DOHH2 (cell line): ENCODE data around the gene CFAP221.

ENCODE experiments used
- EZH2phosphoT487 ChIP-seq: fragments of 200-600 bp; sonication (generic); IDR thresholded peaks from 2 replicates; pipeline ENCODE4 v1.6.1; 2017; ENCODE audit warnings: borderline replicate concordance, mild to moderate bottlenecking, antibody characterized with exemption, low read length, moderate library complexity, mixed read lengths
- TF ChIP-seq, protein P1 (sequence below): fragments of 200-600 bp; sonication (generic); IDR thresholded peaks from one replicate; pipeline ENCODE4 v1.5.1; 2014; ENCODE audit warnings: antibody characterized with exemption, mild to moderate bottlenecking, low read depth, low read length; ENCODE audit not compliant: poor library complexity, severe bottlenecking

GRCh38 chr2:119511989-119512388 lies 32.3 kb upstream of the CFAP221 start:
- TF ChIP-seq, protein P1, sequence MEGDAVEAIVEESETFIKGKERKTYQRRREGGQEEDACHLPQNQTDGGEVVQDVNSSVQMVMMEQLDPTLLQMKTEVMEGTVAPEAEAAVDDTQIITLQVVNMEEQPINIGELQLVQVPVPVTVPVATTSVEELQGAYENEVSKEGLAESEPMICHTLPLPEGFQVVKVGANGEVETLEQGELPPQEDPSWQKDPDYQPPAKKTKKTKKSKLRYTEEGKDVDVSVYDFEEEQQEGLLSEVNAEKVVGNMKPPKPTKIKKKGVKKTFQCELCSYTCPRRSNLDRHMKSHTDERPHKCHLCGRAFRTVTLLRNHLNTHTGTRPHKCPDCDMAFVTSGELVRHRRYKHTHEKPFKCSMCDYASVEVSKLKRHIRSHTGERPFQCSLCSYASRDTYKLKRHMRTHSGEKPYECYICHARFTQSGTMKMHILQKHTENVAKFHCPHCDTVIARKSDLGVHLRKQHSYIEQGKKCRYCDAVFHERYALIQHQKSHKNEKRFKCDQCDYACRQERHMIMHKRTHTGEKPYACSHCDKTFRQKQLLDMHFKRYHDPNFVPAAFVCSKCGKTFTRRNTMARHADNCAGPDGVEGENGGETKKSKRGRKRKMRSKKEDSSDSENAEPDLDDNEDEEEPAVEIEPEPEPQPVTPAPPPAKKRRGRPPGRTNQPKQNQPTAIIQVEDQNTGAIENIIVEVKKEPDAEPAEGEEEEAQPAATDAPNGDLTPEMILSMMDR: no peak
- TF ChIP-seq EZH2phosphoT487: no peak
